Measurements from ENCODE around the gene NUB1. TPM values are rescaled to one million over a fixed set of nuclear protein-coding genes. Genes with fewer than 3 reads are reported as not detected.

The NUB1 gene
- total and polyA plus RNA-seq, 7 experiments from 2014 or later, result 58.1 to 116 (median 80.1) TPM

GRCh38 chr7:151377406-151377805 lies 35.8 kb downstream of the NUB1 start:
- no peaks in the 10 kb centered on the region for H3K9me3 Mint-ChIP-seq
- H3K36me3 Mint-ChIP-seq, result peaks cover 0 to 35% (median 5%) of the 10 kb centered on the region in 5 donors

GRCh38 chr7:151378011-151378410 lies 36.4 kb downstream of the NUB1 start:
- Mint-ChIP-seq H3K9me3 (no peaks in the 10 kb centered on the region), H3K36me3 (peaks cover 0 to 29% (median 5%) of the 10 kb centered on the region in 5 donors), H3K27ac (peak overlapping the region in 2 of 9 donors; percentile 21 to 58), H3K27me3 (peaks cover 0 to 15% (median 0%) of the 10 kb centered on the region in 5 donors), H3K4me3 (no peak overlapping the region), H3K4me1 (peaks cover 6 to 14% (median 9%) of the 10 kb centered on the region in 7 donors)
- intact Hi-C loops (cut with micrococcal nuclease), result no loop called here
- H3K4me1 ChIP-seq (ENCODE audit: control insufficient read depth in 2 of 2, insufficient read depth in 2 of 2, low read length in 2 of 2), result peaks cover 12 to 19% of the 10 kb centered on the region in 2 donors
- no peak overlapping the region for H3K27ac ChIP-seq (ENCODE audit: low read depth, low read length)
- H3K4me3 ChIP-seq (ENCODE audit: low read length), result no peak overlapping the region
- ChIA-PET POLR2A (interaction anchor here (0.8 kb wide), 1 partner anchor 71 kb away, joined by 3 read pairs; no protein-coding TSS in a partner anchor), CTCF (interaction anchor here (1.2 kb wide), 1 partner anchor 10 kb away, joined by 3 read pairs; no protein-coding TSS in a partner anchor)
- ATAC-seq (no peak), DNase-seq (no peak)
- H3K27me3 ChIP-seq (ENCODE audit: control insufficient read depth in 2 of 2, insufficient read depth in 2 of 2, low read length in 2 of 2), result peaks cover 0 to 6% of the 10 kb centered on the region in 2 donors
- H3K36me3 ChIP-seq (ENCODE audit: control insufficient read depth in 2 of 3, insufficient read depth in 3 of 3, low read length in 3 of 3), result peaks cover 0 to 52% (median 12%) of the 10 kb centered on the region in 3 experiments
- H3K9me3 ChIP-seq (ENCODE audit: control insufficient read depth in 2 of 3, low read length in 3 of 3), result no peaks in the 10 kb centered on the region

More at GRCh38 chr7:151377406-151377805, 35.8 kb downstream of the NUB1 start:
- Mint-ChIP-seq H3K4me1 (peaks cover 4 to 12% (median 9%) of the 10 kb centered on the region in 7 donors), H3K27ac (peak overlapping the region in 2 of 9 donors; percentile 58 to 85), H3K4me3 (no peak overlapping the region), H3K27me3 (peaks cover 0 to 9% (median 0%) of the 10 kb centered on the region in 5 donors)
- Histone ChIP-seq H3K4me1 (ENCODE audit: control insufficient read depth in 2 of 2, insufficient read depth in 2 of 2, low read length in 2 of 2) (peaks cover 9 to 15% of the 10 kb centered on the region in 2 donors), H3K36me3 (ENCODE audit: control insufficient read depth in 2 of 3, insufficient read depth in 3 of 3, low read length in 3 of 3) (peaks cover 0 to 58% (median 12%) of the 10 kb centered on the region in 3 experiments), H3K27me3 (ENCODE audit: control insufficient read depth in 2 of 2, insufficient read depth in 2 of 2, low read length in 2 of 2) (peaks cover 0 to 5% of the 10 kb centered on the region in 2 donors), H3K27ac (ENCODE audit: low read depth, low read length) (no peak overlapping the region), H3K4me3 (ENCODE audit: low read length) (no peak overlapping the region), H3K9me3 (ENCODE audit: control insufficient read depth in 2 of 3, low read length in 3 of 3) (no peaks in the 10 kb centered on the region)
- CTCF ChIA-PET, result interaction anchor here (1.2 kb wide), 1 partner anchor 9 kb away, joined by 3 read pairs; no protein-coding TSS in a partner anchor
- POLR2A ChIA-PET, result no interaction called here
- DNase-seq (no peak), ATAC-seq (no peak)
- intact Hi-C loops (cut with micrococcal nuclease), result no loop called here

- intact Hi-C loops (cut with micrococcal nuclease), result no loop called here
- peaks cover 6 to 14% (median 9%) of the 10 kb centered on the region in 7 donors for H3K4me1 Mint-ChIP-seq
- DNase-seq (no peak), ATAC-seq (no peak)
- POLR2A ChIA-PET, result interaction anchor here (0.8 kb wide), 1 partner anchor 71 kb away, joined by 3 read pairs; no protein-coding TSS in a partner anchor
- H3K4me1 ChIP-seq (ENCODE audit: control insufficient read depth in 2 of 2, insufficient read depth in 2 of 2, low read length in 2 of 2), result peaks cover 12 to 19% of the 10 kb centered on the region in 2 donors
- H3K36me3 ChIP-seq (ENCODE audit: control insufficient read depth in 2 of 3, insufficient read depth in 3 of 3, low read length in 3 of 3), result peaks cover 0 to 46% (median 8%) of the 10 kb centered on the region in 3 experiments
- no peak overlapping the region for H3K4me3 ChIP-seq (ENCODE audit: low read length)
- peaks cover 0 to 6% of the 10 kb centered on the region in 2 donors for H3K27me3 ChIP-seq (ENCODE audit: control insufficient read depth in 2 of 2, insufficient read depth in 2 of 2, low read length in 2 of 2)
- peaks cover 0 to 25% (median 5%) of the 10 kb centered on the region in 5 donors for H3K36me3 Mint-ChIP-seq
- H3K9me3 ChIP-seq (ENCODE audit: control insufficient read depth in 2 of 3, low read length in 3 of 3), result no peaks in the 10 kb centered on the region
- H3K27ac ChIP-seq (ENCODE audit: low read depth, low read length), result no peak overlapping the region
- H3K9me3 Mint-ChIP-seq, result no peaks in the 10 kb centered on the region
- H3K4me3 Mint-ChIP-seq, result no peak overlapping the region
- CTCF ChIA-PET, result no interaction called here
- peaks cover 0 to 21% (median 0%) of the 10 kb centered on the region in 5 donors for H3K27me3 Mint-ChIP-seq
- H3K27ac Mint-ChIP-seq, result peak overlapping the region in 8 of 9 donors; percentile 2 to 58 (median 44)
Observed at GRCh38 chr7:151378496-151379192, 37.0 kb downstream of the NUB1 start.

- intact Hi-C loops (cut with micrococcal nuclease), result no loop called here
- peak overlapping the region in 8 of 9 donors; percentile 21 to 58 (median 36) for H3K27ac Mint-ChIP-seq
- peaks cover 0 to 2% (median 0%) of the 10 kb centered on the region in 11 donors for H3K9me3 Mint-ChIP-seq
- ChIA-PET CTCF (no interaction called here), POLR2A (no interaction called here)
- Histone ChIP-seq H3K27me3 (ENCODE audit: control insufficient read depth in 2 of 2, insufficient read depth in 2 of 2, low read length in 2 of 2) (peaks cover 0 to 6% of the 10 kb centered on the region in 2 donors), H3K4me3 (ENCODE audit: low read length) (no peak overlapping the region), H3K4me1 (ENCODE audit: control insufficient read depth in 2 of 2, insufficient read depth in 2 of 2, low read length in 2 of 2) (peaks cover 12 to 19% of the 10 kb centered on the region in 2 donors), H3K36me3 (ENCODE audit: control insufficient read depth in 2 of 3, insufficient read depth in 3 of 3, low read length in 3 of 3) (peaks cover 0 to 41% (median 3%) of the 10 kb centered on the region in 3 experiments), H3K27ac (ENCODE audit: low read depth, low read length) (no peak overlapping the region), H3K9me3 (ENCODE audit: control insufficient read depth in 2 of 3, low read length in 3 of 3) (no peaks in the 10 kb centered on the region)
- ATAC-seq (no peak), DNase-seq (no peak)
- peaks cover 6 to 14% (median 9%) of the 10 kb centered on the region in 7 donors for H3K4me1 Mint-ChIP-seq
- H3K36me3 Mint-ChIP-seq, result peaks cover 0 to 27% (median 5%) of the 10 kb centered on the region in 5 donors
- peak overlapping the region in 2 of 10 donors; percentile 17 for H3K4me3 Mint-ChIP-seq
- H3K27me3 Mint-ChIP-seq, result peaks cover 0 to 26% (median 4%) of the 10 kb centered on the region in 5 donors
Observed at GRCh38 chr7:151379193-151379520, 37.5 kb downstream of the NUB1 start.

- H3K9me3 Mint-ChIP-seq, result peaks cover 0 to 2% (median 0%) of the 10 kb centered on the region in 11 donors
- peaks cover 6 to 14% (median 9%) of the 10 kb centered on the region in 7 donors for H3K4me1 Mint-ChIP-seq
- Histone ChIP-seq H3K9me3 (ENCODE audit: control insufficient read depth in 2 of 3, low read length in 3 of 3) (no peaks in the 10 kb centered on the region), H3K4me1 (ENCODE audit: control insufficient read depth in 2 of 2, insufficient read depth in 2 of 2, low read length in 2 of 2) (peaks cover 12 to 19% of the 10 kb centered on the region in 2 donors), H3K27me3 (ENCODE audit: control insufficient read depth in 2 of 2, insufficient read depth in 2 of 2, low read length in 2 of 2) (peaks cover 0 to 6% of the 10 kb centered on the region in 2 donors), H3K36me3 (ENCODE audit: control insufficient read depth in 2 of 3, insufficient read depth in 3 of 3, low read length in 3 of 3) (peaks cover 0 to 36% (median 0%) of the 10 kb centered on the region in 3 experiments), H3K27ac (ENCODE audit: low read depth, low read length) (no peak overlapping the region), H3K4me3 (ENCODE audit: low read length) (no peak overlapping the region)
- H3K36me3 Mint-ChIP-seq, result peaks cover 0 to 30% (median 5%) of the 10 kb centered on the region in 5 donors
- DNase-seq (no peak), ATAC-seq (no peak)
- peak overlapping the region in 5 of 10 donors; percentile 17 to 90 (median 27) for H3K4me3 Mint-ChIP-seq
- POLR2A ChIA-PET, result no interaction called here
- intact Hi-C loops (cut with micrococcal nuclease), result loop anchor here (2.0 to 5.0 kb wide), 3 partner anchors 51 to 253 kb away; no protein-coding TSS in a partner anchor
- H3K27ac Mint-ChIP-seq, result peak overlapping the region in 7 of 9 donors; percentile 21 to 58 (median 30)
- CTCF ChIA-PET, result no interaction called here
- peaks cover 2 to 29% (median 5%) of the 10 kb centered on the region in 5 donors for H3K27me3 Mint-ChIP-seq
Observed at GRCh38 chr7:151379534-151380198, 38.1 kb downstream of the NUB1 start.
